Fibroblast of pulmonary artery (primary cell): ENCODE measurements around the gene PDK3.
A peak's percentile ranks its signal among the peaks of the same experiment; 100 is the strongest.

Experiments
- DNase-seq: peaks from one replicate; pipeline ENCODE4 v3.0.0-alpha.2; 2010; ENCODE audit warnings: low read depth
- H3K4me3 ChIP-seq: replicated peaks from 2 replicates; pipeline ENCODE4 v1.5.1; 2011; ENCODE audit warnings: low read depth, mild to moderate bottlenecking, control low read depth, low read length, moderate library complexity
- CTCF ChIP-seq: IDR thresholded peaks from 2 replicates; pipeline ENCODE4 v1.5.1; 2011; ENCODE audit warnings: mild to moderate bottlenecking, control low read depth, low read length, inconsistent platforms; ENCODE audit errors: missing control alignments

The PDK3 gene

GRCh38 chrX:24464836-24465531 lies at the start of gene PDK3:
TSS of gene PDK3 (plus strand) at chrX:24465286. CDS start at chrX:24465456, 170 bp downstream.
- peak within 1 kb of the TSS; percentile 58 for H3K4me3 ChIP-seq
- TF ChIP-seq CTCF: no peak

GRCh38 chrX:24415921-24416320 lies 49.2 kb upstream of the PDK3 start:
- TF ChIP-seq CTCF: no peak
- H3K4me3 ChIP-seq: no peak overlapping the region
- no peak for DNase-seq

More at GRCh38 chrX:24464836-24465531, at the start of gene PDK3:
- DNase-seq: peak; percentile 83

- DNase-seq: no peak
- no peak overlapping the region for H3K4me3 ChIP-seq
- TF ChIP-seq CTCF: no peak
Measured at GRCh38 chrX:24423960-24424359, 41.1 kb upstream of the PDK3 start.

GRCh38 chrX:24424948-24425347 lies 40.1 kb upstream of the PDK3 start:
- TF ChIP-seq CTCF: no peak
- H3K4me3 ChIP-seq: no peak overlapping the region
- peak; percentile 50 for DNase-seq

- no peak for DNase-seq
Measured at GRCh38 chrX:24425806-24426205, 39.3 kb upstream of the PDK3 start.

GRCh38 chrX:24426340-24426913 lies 38.7 kb upstream of the PDK3 start:
- no peak overlapping the region for H3K4me3 ChIP-seq
- TF ChIP-seq CTCF: no peak
- peak; percentile 17 for DNase-seq

More at GRCh38 chrX:24425806-24426205, 39.3 kb upstream of the PDK3 start:
- TF ChIP-seq CTCF: no peak
- no peak overlapping the region for H3K4me3 ChIP-seq
